Endometrium (tissue), 2 donors: ENCODE results near the gene UBAP1L.
A peak's percentile ranks its signal among the peaks of the same experiment; 100 is the strongest.
"Not testable (repeated sequence)": the region's sequence is repeated elsewhere in the genome, so short reads cannot be mapped to it uniquely, and the experiment has no call there.

Source experiments
- FAIRE-seq: peaks from 2 replicates; lab custom pipeline; 2012; peaks lifted over from hg19 to GRCh38; lab: Jason Lieb, UNC
- donor health status: control.
- donor health status: control.

The UBAP1L gene

DNA sequence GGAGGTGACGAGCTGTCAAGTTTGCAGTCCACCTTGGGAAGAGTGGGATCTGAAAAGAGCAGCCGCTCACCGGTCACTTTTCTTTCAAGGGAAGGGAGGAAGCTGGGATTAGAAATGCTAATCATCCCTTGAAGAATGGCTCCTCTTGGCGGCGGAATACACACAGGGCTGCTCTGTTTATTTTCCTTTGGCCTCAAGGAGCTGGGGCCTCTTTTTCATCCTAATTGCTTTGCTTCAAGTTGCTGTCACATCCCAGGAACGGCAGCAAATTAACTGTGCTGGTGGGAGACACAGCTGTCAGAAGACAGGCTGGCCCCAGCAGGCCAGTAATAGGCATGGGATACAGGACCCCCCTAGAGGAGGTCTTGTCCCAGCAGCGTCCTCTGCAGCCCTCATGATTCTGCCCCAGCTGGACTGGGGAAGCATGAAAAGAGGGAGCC, 31.7 kb downstream of the UBAP1L start:
- FAIRE-seq, result no peak

DNA sequence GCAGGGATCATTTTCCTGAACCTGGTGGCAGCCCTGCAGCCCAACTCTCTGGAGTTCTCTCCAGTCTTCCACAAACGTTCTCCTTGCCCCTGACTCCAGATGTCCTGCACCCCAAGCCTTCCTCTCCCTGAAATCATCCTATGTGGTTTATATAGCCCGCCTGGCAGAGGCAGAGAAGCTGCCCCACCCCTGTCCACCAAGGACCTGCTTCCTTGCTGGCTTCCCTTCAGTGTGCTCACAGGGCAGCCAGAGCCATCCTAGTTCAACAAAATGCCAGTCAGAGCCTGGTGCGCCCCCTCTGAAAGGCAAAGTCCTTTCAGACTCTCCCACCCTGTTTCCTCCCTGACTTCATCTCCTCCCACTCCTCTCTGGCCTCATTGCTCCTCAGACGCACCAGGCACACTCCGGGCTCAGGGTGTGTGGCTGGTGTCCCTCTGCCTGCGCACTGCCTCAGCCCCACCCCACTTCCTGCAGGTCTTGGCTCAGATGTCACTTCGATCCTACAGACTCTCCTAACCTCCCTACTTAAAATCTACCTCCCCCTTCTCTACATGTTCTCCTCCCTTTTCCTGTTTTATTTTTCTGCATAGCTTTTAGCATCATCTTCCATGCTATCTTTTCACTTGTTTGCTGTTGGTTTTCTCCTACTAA, 32.6 kb downstream of the UBAP1L start:
- no peak for FAIRE-seq

DNA sequence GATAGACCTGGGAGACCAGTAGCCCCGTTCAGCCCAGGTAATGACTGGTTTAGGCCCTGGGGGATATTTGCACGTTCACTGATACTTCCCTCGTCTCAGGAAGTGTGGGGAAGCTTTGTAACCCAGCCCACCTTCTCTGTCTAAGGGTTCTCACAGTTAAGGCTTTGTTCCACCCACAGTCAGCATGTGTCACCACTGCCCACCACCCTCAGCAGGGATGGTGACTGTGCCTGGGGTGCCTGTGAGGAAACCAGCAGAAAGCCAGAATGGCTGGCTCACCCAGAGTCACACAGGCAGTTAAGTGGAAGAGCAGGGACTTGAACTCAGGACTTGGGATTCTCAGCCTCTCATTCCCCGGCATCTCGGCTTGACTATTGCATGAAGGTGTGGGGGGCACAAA, 33.2 kb downstream of the UBAP1L start:
- FAIRE-seq, result no peak

- FAIRE-seq, result no peak
Observed at GRCh38 chr15:65081270-65081669, 33.7 kb downstream of the UBAP1L start.

- no peak for FAIRE-seq
Observed at GRCh38 chr15:65079580-65079979, 35.4 kb downstream of the UBAP1L start.

DNA sequence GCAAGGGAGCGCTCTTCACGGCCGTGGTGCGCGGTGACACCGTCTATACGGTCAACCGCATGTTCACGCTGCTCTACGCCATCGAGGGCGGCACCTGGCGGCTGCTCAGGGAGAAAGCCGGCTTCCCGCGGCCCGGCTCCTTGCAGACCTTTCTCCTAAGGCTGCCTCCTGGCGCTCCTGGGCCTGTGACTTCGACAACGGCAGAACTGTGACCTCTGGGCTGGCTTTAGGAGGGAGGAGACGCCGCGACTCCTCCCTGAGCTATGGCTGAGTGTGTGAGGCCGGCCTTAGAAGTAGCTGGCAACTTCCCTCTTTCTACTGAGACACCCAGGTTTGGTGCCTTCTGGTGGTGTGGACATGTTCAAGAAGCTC, 37.0 kb downstream of the UBAP1L start:
- no peak for FAIRE-seq

DNA sequence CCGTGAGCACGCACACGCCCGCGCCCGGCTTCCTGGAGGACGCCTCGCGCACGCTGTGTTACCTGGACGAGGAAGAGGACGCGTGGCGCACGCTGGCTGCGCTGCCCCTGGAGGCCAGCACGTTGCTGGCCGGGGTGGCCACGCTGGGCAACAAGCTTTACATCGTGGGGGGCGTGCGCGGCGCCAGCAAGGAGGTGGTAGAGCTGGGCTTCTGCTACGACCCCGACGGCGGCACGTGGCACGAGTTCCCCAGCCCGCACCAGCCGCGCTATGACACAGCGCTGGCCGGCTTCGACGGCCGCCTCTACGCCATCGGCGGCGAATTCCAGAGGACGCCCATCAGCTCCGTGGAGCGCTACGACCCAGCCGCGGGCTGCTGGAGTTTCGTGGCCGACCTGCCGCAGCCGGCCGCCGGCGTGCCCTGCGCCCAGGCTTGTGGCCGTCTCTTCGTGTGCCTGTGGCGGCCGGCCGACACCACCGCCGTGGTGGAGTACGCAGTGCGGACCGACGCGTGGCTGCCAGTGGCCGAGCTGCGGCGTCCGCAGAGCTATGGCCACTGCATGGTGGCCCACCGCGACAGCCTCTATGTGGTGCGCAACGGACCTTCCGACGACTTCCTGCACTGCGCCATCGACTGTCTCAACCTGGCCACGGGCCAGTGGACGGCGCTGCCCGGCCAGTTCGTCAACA, 37.6 kb downstream of the UBAP1L start:
- no peak for FAIRE-seq

- FAIRE-seq, result no peak
Observed at GRCh38 chr15:65076486-65077290, 38.3 kb downstream of the UBAP1L start, which contains the start of gene KBTBD13. Gene KBTBD13 (plus strand): TSS chr15:65076746. CDS start chr15:65076816, 70 bp downstream.

- not testable (repeated sequence) for FAIRE-seq
Observed at GRCh38 chr15:65075607-65076395, 39.2 kb downstream of the UBAP1L start.

GRCh38 chr15:65074946-65075345, 40.1 kb downstream of the UBAP1L start:
- not testable (repeated sequence) for FAIRE-seq

DNA sequence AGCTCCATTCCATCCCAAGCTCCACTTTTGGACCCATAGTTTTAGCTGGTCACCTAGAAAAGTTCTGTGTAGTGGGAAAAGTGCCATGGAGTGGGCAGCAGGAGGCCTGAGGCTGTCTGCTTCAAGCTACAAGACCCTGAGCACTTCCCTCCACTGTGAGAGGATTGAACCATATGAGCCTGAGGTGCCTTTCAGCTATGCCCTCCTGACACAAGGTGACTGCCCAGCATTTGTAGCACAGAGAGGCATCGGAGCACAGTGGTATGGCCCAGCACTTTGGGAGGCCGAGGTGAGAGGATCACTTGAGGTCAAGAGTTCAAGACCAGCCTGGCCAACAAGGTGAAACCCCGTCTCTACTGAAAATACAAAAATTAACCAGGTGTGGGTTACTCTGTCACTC, 42.4 kb downstream of the UBAP1L start:
- FAIRE-seq, result no peak

- FAIRE-seq, result no peak
Observed at GRCh38 chr15:65072027-65072426, 43.0 kb downstream of the UBAP1L start.

DNA sequence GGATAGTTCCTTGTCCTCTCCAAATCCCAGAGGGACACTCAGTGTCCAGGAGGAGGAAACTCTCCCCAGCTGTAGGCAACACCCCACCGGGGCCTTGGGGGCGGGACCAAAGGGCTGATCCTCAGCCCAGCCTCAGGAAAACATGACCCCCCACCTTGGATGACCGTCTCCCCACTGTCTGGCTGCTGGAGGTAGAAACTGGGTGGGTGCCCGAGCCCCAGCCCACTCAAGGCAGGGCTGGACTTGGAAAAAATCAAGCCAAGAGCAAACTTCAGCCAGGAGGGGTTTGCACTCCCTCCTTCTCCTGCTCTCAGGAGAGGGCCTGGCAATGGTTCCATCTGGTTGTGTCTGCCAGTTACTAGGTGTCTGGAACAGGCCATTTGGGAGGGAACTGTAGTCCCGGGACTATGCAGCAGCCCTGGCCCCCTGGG, 43.6 kb downstream of the UBAP1L start:
- no peak for FAIRE-seq

DNA sequence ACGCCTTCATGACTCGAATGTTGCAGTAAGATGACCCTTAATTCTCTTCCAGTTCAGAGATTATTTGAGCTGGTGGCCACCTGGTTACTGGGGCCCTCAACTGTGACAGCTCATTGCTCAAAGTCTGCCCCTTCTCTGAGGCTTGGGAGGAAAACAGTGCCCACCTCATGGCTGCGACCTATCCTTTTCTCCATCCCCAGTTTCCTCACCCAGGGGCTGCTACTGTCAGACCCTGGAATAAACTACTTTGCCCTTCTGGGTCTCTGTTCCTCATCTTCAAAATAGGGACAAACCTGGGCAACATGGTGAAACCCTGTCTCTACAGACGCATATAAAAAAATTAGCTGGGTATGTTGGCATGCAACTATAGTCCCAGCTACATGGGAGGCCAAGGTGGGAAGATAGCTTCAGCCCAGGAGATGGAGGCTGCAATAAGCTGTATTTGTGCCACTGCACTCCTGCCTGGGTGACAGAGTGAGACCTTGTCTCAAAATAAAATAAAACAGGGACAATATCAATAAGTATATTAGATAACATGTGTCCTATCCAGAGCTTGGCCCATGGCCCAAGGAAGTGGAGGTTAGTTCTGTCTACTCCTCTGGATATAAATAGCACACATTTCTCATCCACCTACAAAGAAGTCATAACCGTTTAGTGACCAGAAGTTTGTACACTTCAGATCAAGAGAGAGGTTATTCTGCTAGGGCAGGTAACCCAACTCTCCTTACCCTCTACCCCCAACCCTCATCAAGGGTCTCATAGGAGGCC, 45.0 kb downstream of the UBAP1L start:
- no peak for FAIRE-seq

- FAIRE-seq, result peak; percentile 89
Observed at GRCh38 chr15:65069179-65069578, 45.8 kb downstream of the UBAP1L start.

GRCh38 chr15:65068403-65068788, 46.6 kb downstream of the UBAP1L start:
- no peak for FAIRE-seq

- FAIRE-seq, result no peak
Observed at GRCh38 chr15:65067645-65068402, 47.2 kb downstream of the UBAP1L start, which contains the start of gene RASL12. Gene RASL12 (minus strand): TSS chr15:65067991. CDS start chr15:65067835, 156 bp downstream.

- no peak for FAIRE-seq
Observed at GRCh38 chr15:65067317-65067644, 47.7 kb downstream of the UBAP1L start.

DNA sequence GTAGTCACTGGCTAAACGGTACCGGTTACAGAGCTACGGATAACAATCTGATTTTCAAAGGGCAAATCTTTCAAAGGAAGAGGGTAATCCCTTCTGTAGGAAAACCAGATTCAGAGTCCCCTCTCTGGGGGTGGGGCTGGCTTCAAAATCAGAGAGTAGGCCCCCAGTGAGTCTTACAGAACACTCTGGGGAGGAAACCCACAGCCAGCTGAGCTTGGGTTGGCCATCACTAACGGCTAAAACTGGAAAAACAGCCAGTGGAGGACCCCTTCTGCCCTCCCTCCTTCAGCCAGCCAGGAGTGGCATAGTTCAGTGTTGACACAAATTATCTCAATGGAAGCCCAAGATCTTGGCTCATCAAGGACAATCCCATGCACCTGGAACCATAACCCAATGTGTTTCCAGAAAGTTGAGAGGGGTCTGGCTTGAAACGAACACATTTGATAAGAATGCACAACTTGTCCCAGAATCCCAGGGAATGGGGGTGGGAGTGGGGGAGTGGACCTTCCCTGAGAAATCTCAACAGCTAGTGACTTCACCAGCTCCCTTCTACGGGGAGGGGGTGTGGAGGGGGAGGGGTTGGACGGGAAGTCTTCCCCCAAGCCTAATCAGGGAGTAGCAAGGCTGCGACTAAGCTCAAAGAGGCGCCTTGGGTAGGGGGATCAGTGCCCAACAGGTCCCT, 48.2 kb downstream of the UBAP1L start:
- FAIRE-seq, result no peak
